ENCODE data around the gene DPP4.

The DPP4 gene

DNA sequence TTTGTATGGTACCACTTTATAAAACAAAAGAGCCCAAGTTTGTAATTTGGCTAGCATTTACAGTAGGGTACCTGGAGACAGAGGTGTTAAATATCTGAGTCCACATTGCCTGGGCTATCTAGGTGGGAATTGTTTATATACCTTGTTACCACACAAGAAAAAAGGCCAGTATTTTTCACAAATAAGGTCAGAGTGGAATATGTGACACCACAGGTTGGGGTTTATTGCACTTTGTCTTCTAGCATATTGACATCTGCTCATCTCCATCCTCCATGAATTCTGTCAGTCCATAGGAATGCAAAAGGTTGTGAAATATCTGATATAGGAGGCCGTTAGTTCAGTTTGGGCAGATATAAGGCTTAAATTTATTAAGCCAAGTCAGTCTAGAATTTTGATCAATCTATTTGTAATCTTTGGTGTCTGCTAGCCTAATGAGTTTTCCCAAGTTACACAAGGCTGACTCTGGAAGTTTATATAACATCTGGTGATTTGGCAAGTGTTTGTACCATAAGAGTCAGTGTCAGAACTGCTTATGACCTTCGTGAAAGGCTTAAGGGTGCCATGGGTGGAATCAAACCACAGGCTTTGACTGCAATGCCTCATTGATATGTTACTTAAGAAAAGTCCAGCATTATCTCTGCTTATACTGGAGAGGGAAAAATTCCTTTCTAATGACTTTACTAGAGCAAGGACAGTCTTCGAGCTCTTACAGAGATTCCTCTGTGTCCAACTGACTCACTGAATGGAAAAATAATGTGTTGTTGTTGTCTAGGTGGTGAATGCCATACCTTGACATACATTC is 11.3 kb upstream of the DPP4 start:
- DNase-seq, result no peak

DNA sequence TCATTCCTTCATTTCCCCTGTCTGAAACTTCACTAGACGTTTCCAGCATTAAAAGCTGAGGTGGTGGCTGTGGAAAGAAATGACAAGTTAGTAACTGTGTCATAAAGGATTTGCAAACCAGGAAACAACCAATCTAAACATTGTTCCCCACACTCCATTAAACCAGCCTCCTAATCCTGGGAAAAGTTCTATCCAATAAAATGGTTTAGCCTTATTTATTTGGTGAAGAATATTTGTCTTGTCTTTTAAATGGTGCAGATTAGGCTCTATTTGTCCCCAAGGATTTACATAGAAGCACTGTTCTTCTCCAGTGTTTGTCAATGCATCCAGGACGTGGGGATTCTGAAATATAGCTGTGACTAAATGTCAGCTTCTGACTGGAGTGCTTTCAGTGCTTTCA is 10.5 kb upstream of the DPP4 start:
- no peak for DNase-seq

DNA sequence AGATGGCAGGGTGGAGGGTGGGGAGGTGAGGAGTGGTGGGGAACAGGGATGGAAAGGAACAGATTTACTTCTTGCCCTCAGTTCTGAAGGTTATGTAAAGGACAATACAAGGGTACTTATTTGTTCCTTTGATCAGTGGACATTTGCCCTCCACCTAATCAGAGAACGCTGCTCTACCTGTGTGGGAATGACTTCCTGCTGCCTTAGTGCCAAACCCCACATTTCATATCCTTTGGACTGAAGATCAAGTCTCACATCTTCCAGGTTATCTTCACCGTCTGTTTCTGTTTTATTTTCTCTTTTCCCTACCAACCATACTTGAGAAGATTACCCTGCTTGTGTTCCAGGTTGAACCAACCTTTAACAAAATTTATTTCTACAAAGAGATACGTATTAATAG is 8.7 kb upstream of the DPP4 start:
- DNase-seq, result no peak

DNA sequence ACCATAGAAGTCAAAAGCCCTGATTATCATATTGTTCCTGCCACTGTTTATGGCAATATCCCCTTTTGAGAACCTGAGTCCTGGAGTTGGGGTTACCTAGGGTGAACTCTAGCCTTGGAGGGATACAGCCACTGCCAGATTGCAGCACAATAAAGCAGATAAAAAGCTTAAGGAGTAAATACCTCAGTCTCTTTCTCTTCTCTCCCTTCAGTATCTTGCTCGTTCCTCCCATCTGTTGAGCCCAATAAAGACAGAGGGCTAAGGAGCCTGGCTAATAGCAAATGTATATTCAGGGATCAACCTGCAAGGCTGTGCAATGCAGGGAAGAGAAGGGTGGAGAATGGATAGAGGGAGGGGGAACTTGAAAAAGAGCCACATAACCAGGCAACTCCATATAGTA is 8.0 kb upstream of the DPP4 start:
- DNase-seq, result no peak

DNA sequence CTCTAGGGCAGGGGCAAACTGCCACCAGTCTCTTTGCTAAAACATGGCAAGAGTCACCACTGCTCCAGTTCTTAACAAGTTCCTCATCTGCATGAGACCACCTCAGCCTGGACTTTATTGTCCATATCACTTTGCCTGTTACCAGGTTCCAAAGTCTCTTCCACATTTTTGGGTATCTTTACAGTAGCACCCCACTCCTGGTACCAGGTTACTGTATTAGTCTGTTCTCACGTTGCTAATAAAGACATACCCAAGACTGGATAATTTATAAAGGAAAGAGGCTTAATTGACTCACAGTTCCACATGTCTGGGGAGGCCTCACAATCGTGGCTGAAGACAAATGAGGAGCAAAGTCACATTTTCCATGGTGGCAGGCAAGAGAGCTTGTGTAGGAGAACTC is 5.5 kb upstream of the DPP4 start:
- no peak for DNase-seq

DNA sequence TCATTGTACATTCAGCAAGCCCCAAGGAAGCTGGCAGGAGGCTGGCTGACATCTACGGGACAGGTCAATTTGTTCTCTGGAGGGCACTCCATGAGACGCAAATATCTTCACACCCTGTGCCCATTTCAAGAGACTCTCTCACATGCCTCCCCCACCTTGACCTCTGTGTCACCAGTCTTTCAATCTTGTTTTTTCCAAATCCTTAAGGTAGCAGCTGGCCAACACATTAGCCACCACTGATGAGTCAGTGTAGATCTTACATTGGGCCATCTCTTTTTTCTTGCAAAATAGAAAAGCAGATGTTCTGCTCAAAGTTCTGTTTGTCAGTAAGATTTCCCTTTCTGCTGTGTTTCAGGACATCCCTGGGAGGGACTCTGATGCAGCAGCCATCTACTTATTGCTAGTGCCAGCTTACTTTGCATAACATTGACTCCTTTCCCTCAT is 1.7 kb upstream of the DPP4 start:
- DNase-seq, result no peak

DNA sequence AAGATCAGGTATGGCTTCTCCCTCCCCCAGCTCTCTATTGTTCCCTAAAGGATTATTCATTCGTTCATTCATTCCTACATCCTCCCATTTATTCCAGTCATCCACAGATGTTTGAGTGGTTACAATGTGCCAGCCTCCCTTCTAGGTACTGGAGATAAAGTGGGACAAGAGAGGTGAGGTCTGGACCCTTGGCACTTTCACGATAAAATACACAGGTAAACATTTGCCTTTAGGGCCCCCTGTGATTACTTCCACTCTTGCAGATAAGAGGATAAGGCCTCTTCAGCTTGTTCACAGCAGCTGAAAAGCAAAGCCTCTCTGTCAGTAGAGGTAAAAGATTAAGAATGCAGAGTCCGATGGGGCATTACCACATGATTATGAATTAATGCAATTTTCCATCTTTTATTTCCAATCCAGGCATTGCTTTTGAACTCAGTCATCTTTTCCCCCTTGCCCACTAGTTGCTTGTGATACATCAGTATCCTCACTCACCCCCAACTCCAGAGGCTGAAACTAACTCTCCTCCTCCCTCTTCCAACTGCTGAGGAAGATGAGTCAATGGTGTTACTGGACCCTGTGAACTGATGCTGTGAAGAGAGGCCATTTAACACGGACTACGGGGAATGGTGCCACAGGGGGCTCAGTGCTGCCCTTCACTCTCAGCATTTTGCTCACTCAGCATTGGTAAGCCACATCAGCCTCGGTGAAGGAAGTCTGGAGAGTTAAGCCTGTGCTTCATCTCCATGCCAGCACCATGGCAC is 1.1 kb upstream of the DPP4 start:
- no peak for DNase-seq

DNA sequence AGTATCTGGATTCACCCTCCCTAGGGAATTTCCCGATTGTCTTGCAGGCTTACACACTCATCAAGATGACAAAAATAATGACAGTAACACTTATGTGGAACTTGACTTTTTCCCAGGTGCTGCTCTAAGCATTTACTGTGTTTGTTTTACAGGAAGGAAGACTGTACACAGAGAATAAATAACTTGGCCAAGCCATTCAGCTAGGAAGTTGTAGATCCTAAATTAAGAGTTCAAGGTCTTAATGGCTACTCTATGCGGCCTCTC is 549 bp upstream of the DPP4 start:
- DNase-seq, result no peak

DNA sequence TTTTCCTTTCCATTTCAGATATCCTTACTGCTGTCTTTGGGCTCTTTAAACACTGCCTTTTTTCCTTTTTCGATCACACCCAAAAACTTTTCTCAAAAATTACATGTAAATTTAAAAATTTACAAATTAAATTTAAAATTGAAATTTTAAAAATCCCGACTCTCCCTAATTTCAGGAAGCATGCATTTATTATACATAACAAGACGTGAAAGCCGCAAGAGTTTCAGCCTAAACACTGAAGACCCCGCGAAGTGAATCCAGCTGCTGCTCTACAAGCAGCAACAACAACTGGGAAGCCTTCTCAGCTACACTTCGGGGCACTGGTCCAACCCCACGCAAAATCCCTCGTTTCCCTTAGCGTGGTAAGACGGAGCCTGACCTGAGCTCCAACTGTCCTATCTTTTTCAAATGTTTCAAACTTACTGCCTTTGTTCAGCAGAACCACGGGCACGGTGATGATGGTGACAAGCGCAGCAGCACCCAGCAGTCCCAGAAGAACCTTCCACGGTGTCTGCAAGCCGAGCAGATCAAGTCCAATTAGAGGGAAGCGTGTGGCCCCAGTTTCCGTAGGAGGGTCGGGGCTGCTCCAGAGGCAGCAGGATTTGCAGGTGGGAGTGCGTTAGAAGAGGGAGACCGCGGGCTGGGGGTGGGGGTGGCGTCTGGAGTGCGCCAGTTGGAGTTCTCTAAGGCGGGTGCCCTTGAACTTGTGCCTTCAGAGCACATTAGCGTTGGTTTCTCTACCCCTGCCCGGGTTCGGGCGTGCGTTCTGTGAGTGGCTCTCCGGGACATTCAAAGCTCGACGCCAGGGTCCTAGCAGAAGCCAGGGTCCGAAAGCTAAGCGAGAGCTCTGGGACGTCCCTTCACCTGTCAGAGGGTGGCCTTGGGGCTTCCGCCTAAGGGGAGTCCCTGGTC is 783 bp downstream of the DPP4 start:
- peak; percentile 15 for DNase-seq

DNA sequence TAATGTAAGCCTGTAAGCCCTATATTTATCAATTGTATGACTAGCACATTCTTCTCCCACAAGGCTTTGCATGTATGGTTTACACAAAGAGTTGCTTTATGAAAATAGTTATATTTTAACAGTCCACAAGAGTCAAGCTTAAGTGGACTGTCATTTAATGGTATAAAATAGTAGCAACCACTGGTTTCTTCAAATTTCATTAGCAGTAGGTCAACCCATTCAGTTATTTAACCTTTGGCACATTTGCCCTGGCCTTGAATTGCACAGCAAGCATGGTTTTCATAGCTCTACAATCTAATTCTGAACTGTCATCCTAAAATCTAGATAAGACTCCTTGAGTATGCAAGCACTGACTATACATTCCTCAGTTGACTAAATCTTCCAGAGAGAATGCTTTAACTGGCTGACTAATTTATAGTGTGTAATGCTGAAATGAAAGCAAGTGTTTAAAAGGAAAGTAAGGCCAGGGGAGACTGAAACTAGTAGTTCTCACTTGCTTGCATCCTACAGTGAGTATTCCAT is 1.8 kb downstream of the DPP4 start:
- DNase-seq, result no peak

DNA sequence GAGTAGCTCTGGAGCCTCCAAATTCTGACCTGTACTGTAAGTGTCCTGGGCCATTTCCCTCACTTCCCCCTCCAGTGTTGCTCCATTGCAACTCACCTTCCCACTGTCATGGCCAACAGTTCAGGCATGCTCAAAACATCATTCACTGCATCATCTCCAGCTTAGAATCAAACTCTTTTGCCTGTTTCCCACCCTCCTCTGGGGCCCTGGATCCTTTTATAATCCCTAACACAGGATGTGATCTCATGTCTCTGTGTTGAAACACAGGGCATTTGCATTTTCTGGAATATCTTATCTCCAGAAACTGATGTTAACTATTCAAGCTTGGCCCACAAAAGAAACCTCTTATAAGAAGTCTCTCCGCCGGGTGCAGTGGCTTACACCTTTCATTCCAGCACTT is 3.0 kb downstream of the DPP4 start:
- DNase-seq, result no peak

DNA sequence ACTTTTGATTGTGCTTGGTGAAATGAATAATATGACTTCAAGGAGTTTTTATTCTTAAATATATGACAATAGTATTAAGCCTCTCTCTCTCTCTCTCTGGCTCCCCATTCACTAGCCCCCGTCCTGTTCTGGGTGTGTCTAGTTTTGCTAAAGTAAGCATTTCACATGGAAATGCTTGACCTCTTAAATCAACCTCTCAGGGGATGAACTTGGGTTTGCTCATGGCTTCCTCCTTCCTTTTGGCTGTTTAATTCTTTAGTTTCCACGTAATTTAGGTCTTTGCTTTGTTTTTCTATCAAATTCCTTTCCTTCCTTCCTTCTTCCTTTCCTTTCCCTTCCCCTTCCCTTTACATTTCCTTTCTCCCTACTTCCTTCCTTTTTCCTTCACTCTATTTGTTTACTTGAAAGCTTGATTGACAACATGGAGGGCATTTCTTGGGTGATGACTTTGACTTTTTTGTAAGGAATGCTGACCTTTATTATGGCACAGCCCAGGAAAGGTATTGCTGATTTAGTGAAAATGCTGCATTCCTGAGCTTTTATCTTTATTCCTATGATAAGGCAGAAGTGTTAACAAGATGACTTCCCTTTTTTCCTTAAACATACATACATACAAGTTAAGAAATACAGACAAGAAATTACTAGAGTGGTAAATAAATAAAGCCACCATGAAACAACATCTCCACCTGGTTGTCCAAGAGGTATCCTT is 3.6 kb downstream of the DPP4 start:
- no peak for DNase-seq

DNA sequence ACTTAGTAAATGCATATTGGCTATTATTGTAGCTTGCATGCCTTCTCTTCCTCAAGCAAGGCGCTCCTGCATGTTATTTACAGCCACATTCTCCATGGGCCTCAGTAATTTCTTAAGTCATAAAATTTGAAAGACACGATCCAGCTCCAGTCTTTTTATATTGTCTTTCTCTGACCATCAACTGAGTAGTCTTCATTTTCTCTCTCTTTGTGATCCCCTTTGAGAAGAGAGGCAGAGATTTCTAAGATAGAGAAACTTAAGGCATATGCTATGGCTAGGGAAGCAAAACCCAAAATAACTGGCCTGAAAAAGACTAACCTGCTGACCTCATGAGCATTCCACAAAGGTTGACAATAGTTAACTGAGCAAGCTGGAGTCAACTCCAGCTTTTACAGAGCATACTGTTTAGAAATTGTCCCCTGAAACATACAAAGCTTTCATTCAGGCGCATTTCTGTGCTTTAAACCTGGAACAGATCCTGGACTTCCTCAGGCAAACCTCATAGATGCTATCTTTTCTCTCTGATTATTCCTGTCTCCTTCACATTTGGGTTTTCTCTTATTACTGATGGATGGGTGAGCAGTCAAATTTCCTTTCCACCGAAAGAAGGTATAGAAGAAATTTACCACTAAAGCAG is 4.6 kb downstream of the DPP4 start:
- DNase-seq, result no peak

DNA sequence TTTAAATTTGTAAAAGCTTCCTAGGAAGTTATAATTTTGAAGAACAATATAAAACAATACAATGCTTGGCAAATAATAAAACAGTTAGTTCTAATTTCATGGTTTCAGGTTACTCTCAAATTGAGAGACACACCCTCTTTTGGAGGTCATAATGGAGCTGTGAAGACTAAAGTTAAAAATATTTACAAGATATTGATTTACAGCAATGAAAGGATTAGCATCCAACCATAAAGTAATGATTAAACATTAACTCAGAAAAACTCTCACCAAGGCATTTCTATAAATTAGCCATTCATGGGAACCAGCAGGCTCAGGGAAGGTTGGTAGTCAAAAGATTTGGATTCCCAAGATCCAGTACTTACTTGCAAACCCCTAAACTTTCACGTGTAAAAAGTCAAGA is 6.4 kb downstream of the DPP4 start:
- DNase-seq, result no peak

DNA sequence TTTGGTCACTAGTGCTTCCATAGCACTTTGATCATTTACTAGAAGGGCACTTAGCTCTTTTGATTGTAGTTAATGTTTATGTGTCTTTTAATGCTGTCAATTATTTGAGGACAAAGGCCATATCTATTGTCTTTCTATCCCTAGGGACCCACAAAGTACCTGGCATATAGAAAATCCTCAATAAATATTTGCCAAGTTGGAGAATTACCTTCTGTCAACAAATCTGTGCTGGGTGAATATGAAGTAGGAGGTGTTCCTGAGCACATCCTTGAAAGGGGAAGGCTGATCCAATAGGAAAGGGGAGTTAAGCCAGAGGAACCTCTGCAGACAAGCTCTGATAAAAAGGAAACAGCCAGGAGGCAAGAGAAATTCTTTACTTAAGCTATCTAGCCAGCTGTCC is 8.2 kb downstream of the DPP4 start:
- no peak for DNase-seq

DNA sequence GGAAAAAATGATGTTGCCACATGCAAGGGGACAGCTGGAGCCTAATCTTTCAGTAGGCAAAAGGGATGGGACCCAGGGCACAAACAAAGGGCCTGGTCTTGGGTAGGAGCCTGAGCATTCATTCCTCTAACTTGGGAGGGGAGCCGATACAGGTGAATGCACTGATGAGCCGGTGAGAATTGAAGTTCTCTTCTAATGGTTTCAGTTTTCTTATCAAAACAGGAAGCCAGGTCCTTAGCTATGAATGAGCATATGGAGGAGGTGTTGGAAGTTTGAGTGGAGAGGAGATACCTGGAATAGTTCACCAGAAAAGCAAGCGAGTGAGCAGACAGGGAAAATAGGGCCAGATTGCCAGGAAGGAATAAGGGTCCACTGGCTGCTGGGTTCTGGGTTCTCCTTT is 10.1 kb downstream of the DPP4 start:
- DNase-seq, result no peak

DNA sequence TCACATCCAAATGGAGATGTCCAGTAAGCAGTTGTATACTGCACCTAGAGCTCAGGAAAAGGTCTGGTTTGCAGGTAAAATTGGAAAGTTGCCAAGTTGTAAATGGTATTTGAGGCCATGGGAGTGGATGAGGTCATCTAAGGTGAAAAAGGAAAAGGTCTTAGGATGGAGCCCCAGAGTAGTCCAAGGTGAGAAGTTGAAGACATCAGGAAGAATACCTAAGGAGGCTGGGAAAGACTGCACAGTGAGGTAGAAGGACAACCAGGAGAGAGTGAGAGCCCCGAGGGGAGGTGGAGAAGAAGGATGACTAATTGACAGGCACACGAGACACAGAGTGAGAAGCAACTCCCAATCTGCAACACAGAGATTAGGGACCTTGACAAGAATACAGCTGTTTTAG is 10.7 kb downstream of the DPP4 start:
- DNase-seq, result no peak

DNA sequence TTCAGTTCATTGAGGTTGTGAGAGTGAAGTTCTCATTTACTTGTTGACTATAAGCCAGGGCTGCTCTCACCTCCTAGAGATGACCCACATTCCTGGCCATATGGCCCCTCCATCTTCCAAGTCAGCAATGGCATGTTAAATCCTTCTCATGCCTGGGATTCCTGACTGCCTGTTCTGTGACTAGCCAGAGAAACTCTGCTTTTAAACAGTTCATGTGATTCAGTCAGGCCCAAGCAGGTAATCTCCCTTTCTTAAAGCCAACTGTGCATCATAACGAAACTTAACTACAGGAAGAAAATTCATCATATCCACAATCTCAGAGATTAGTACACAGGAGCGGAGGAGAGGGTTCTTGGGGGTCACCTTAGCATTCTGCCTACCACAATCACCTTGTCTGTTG is 11.5 kb downstream of the DPP4 start:
- no peak for DNase-seq

DNA sequence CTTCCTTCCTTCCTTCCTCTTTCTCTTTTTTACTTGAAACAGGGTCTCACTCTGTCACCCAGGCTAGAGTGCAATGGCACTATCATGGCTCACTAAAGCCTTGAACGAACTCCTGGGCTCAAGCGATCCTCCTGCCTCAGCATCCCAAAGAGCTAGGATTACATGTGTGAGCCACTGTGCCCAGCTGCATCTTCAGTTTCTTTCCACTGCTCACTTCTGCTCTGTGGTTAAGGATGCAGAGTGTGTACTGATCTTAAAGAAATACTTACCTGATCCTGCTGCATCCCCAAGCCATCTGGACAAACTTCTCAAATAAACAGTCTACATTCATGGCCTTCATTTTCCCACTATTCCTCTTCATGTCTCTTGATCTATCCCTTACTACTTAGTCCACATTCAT is 13.0 kb downstream of the DPP4 start:
- DNase-seq, result no peak

DNA sequence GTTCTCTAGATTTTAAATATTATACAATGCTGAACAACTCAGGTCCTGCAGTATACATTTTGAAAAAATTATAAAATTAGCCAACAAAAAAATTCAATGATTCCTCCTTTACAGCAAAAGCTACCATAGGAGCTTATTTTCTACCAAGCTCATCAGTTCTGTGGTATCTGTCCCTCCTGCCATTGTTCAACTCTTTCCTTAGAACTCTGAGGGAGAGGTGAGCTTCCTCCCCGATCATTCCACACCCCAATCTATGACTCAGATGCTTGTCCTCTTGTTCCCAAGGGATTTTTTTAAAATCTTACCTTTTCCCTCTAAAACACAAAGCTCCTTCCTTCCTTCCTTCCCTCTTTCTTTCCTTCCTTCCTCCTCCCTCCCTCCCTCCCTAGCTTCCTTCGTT is 13.5 kb downstream of the DPP4 start:
- DNase-seq, result no peak

DNA sequence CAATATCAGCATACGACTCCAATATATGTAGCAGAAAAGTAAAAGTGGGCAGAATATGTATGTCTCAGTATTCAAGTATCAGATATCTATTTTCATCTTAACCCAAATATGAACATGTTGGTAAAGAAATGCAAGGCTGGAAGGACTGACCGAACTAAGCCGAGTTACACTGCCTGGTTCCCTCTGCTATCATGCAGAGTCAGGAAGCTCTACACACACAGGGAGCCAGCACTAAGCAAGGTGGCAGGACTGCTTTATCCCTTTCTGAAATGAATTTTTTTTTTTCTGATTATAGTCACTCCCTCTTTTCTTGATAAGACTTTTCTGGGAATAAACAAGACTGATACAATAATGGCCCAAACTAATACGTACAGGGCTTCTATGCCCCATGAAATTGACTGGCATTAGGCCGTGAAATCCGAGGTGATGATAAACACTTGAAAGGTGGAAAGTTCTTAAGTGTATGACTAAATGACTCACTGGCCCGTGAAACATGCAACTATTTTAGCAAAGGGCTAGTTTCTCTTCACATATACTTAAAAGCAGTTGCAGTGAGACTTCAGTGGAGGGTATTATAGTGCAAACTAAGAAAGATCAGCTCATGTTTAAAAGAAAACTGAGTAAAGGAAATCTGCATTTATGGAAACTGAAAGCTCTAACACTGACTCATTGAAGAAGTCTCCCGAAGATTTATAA is 14.9 kb downstream of the DPP4 start:
- no peak for DNase-seq

DNA sequence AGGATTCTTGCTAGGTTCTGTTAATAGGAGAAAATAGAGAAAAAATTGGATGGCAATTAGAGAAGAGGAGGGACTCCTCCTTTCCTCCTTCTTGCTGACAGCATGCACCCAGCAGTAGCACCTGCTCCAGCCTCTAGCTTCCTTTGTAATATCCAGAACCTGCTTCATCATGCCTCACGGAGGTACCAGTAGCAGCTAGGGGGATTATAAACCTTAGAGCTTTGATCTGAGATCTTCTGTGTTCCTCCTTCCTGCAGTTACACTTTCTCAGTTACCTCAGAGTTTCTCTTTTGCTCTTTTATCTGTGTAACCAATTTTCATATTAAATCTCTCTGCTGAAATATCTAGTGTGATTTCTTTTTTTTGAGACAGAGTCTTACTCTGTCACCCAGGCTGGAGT is 16.6 kb downstream of the DPP4 start:
- no peak for DNase-seq
